COLO829 (cell line): Measurements from ENCODE around the gene SLC6A17.

ENCODE experiments used
- DNase-seq: peaks from one replicate; pipeline ENCODE4 v3.0.0; 2012; ENCODE audit warnings: low spot score

Gene SLC6A17

GRCh38 chr1:110242062-110242461, 91.8 kb downstream of the SLC6A17 start:
- DNase-seq, result no peak

DNA sequence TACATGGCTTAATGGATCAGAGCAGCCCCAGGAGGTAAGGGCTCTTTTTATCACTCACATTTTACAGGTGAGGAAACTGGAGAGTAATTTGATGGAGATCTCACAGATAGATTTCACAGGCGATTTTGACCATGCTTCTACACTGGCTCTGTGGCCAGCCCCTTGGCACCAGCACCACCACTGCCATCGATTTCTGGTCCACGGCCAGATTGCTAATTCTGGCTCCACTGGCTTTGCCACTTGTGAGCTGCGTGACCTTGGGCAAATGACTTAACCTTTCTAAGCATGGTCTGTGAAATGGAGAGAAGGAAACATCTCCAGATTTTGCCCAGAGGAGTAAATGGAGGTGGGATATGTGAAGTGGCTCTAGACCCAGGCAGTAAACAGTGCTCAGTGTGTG, 92.4 kb downstream of the SLC6A17 start:
- no peak for DNase-seq

DNA sequence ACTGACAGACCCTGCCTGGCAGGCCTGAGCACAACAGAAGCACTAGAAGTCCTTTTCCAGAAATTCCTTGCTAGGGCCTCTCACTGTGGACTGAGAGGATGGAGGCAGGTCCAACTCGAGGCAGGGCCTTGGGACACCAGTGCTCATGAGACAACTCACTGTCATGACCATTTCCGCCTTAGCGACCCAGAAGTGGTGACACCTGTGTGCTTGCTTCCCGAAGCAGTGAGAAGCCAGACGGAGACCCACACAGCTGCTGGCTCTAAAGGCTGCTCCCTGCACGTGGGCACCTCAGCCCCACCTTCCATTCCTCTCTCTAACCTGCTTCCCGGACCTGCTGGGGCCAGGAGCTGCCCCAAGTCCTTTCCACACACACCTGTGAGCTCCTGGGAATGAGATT, 92.9 kb downstream of the SLC6A17 start:
- no peak for DNase-seq

DNA sequence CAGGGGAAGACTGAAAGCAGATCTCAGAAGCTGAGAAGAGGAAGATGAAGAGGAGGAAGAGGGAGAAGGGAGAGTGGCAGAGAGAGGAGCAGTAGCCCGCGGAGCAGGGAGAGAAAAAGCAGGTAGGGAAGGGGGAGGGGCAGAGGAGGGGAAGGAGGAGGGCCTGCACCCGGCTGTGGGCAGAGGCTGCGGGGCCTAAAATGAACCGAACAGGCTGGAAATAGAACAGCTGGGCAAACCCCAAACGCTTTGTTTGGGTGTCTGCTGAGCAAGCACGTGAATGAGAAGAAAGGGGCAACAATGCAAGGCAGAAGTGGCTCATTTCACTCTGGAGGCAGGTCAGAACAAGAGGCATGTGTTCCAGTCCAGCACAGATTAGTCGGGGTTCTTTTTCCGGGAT, 93.3 kb downstream of the SLC6A17 start:
- no peak for DNase-seq

DNA sequence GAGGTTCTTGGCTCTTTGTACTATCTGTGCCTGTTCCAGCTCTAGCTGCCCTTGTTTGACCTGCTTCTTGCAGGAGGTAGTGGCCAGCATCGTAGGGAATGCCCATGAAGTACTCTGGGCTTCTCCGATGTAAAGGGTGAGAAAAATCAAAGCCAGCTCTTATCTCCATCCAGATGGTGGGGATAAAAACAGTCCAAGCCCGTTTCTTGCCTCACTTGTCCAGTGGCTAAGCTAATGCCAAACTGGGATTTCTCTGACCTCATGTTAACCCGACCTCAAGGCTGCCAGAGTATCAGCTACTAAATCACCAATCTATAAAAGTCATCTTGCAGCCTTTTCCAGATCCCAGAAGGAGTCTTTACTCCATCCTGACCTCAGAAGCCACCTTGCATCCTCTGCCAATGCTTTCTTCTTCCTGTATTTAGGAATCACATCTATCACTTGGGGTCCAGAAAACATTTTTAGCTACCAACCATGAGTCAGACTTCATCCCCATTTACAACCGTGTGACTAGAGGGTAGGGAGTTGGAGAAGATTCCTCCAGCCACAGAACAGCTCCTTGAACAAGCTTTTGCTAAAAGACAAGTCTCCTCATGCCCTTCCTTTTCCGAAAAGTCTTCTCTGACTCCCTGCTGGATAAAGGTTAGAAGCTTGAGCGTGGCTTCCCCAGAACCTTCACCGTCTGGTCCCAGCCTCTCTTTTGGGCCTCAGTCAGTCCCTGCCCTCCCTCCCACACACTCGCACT, 95.8 kb downstream of the SLC6A17 start:
- no peak for DNase-seq

GRCh38 chr1:110248746-110249145, 98.5 kb downstream of the SLC6A17 start:
- DNase-seq, result no peak

DNA sequence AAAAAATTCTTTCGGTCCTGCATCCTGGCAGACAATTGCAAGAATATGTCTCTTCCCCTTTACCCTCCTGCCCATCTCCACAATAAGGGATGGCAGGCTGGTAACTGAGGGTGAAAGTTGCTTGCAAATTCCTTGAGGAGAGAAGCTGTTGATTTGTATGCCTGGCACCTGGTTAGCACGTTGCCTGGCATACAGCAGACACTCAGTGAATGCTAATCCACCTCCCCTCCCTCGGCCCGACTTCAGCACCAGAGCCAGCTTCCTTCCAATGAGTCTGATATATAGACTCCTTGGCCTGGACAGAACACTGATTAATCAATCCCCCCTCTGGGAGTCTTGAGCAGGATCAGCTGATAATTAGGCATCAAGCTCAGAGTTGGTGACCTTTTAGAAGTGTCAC, 99.0 kb downstream of the SLC6A17 start:
- DNase-seq, result no peak

DNA sequence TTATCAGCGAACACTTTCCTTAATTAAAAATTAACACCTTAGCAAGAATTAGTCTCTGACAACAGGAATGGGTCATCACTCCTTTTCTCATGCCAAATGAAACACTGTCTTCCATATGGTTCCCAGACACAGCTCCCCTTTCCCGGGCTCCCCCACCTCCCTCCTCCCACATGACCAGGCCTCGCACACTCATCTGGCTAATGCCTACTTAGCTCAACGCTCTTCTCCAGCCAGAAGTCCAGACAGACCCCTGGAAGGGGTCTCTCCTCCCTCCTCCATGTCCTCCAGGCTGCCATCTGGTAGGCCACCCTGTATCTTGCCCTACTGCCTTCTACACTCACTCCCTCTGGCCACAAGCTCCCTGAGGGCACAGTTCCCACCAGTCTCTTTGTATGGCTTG, 99.7 kb downstream of the SLC6A17 start:
- DNase-seq, result no peak

- DNase-seq, result no peak
Observed at GRCh38 chr1:110250749-110251148, 100.5 kb downstream of the SLC6A17 start.
